HG03442 (cell line): ENCODE measurements around the gene PRRX2.
"Not testable (repeated sequence)": the region's sequence is repeated elsewhere in the genome, so short reads cannot be mapped to it uniquely, and the experiment has no call there.

Source experiments
- ATAC-seq: cut with Tn5 transposase; IDR thresholded peaks from one replicate; pipeline ENCODE4 v1.9.1; 2021; ENCODE audit warnings: mild to moderate bottlenecking, moderate library complexity; ENCODE audit not compliant: unreplicated experiment

PRRX2 gene

GRCh38 chr9:129653823-129654553 is 11.5 kb upstream of the PRRX2 start:
- ATAC-seq = no peak

- ATAC-seq = no peak
Measured at GRCh38 chr9:129654554-129655040, 10.8 kb upstream of the PRRX2 start.

- no peak for ATAC-seq
Measured at GRCh38 chr9:129655154-129655553, 10.3 kb upstream of the PRRX2 start.

- no peak for ATAC-seq
Measured at GRCh38 chr9:129655696-129656095, 9.8 kb upstream of the PRRX2 start.

- ATAC-seq = no peak
Measured at GRCh38 chr9:129656795-129657390, 8.6 kb upstream of the PRRX2 start.

- no peak for ATAC-seq
Measured at GRCh38 chr9:129661029-129661428, 4.4 kb upstream of the PRRX2 start.

GRCh38 chr9:129662239-129662638 is 3.2 kb upstream of the PRRX2 start:
- not testable (repeated sequence) for ATAC-seq

- no peak for ATAC-seq
Measured at GRCh38 chr9:129664746-129665388, 580 bp upstream of the PRRX2 start.

- no peak for ATAC-seq
Measured at GRCh38 chr9:129665814-129666520, 520 bp downstream of the PRRX2 start.

- no peak for ATAC-seq
Measured at GRCh38 chr9:129666575-129666974, 1.1 kb downstream of the PRRX2 start.

GRCh38 chr9:129667378-129667777 is 1.9 kb downstream of the PRRX2 start:
- ATAC-seq = no peak

- ATAC-seq = no peak
Measured at GRCh38 chr9:129667850-129668249, 2.4 kb downstream of the PRRX2 start.

- no peak for ATAC-seq
Measured at GRCh38 chr9:129669141-129669718, 3.8 kb downstream of the PRRX2 start.

GRCh38 chr9:129669946-129670345 is 4.5 kb downstream of the PRRX2 start:
- no peak for ATAC-seq

- ATAC-seq = no peak
Measured at GRCh38 chr9:129671065-129671464, 5.6 kb downstream of the PRRX2 start.

GRCh38 chr9:129671519-129671918 is 6.1 kb downstream of the PRRX2 start:
- no peak for ATAC-seq

- no peak for ATAC-seq
Measured at GRCh38 chr9:129672702-129673101, 7.3 kb downstream of the PRRX2 start.

- no peak for ATAC-seq
Measured at GRCh38 chr9:129673602-129674001, 8.2 kb downstream of the PRRX2 start.

- no peak for ATAC-seq
Measured at GRCh38 chr9:129674229-129674628, 8.8 kb downstream of the PRRX2 start.

GRCh38 chr9:129675620-129676019 is 10.2 kb downstream of the PRRX2 start:
- no peak for ATAC-seq

GRCh38 chr9:129676287-129676686 is 10.8 kb downstream of the PRRX2 start:
- no peak for ATAC-seq
